Mammary epithelial cell (primary cell): Measurements from ENCODE around the gene ACTN2.

Source experiments
- CTCF ChIP-seq, 2 donors: IDR thresholded peaks in 1 of 2; conservative IDR thresholded peaks in 1 of 2; 2 replicates each; pipeline ENCODE4 v1.5.1; 2011 to 2012; ENCODE audit warnings: inconsistent platforms in 2 of 2, low read length in 2 of 2, mild to moderate bottlenecking in 2 of 2, control low read depth in 1 of 2, low read depth in 1 of 2; ENCODE audit not compliant: insufficient read depth in 1 of 2; ENCODE audit errors: extremely low read depth in 1 of 2
- EZH2 ChIP-seq: IDR thresholded peaks from 2 replicates; pipeline ENCODE4 v1.6.1; 2012; ENCODE audit warnings: low read length, inconsistent platforms, borderline replicate concordance

GRCh38 chr1:236753516-236753915, 67.2 kb downstream of the ACTN2 start:
- TF ChIP-seq CTCF (conservative IDR thresholded peaks at IDR 0.05 in 1 of 2, IDR thresholded peaks at IDR 0.05 in 1 of 2; ENCODE audit: extremely low read depth in 1 of 2, insufficient read depth in 1 of 2, low read depth in 1 of 2, low read length in 2 of 2) (peak; percentile 12 to 22), EZH2 (no peak)
